GM10847 (cell line): ENCODE data around the gene RRP1B.

Experiments used
- POLR2A ChIP-seq: IDR thresholded peaks from 2 replicates; pipeline ENCODE4 v1.6.1; 2011; ENCODE audit not compliant: insufficient read length; ENCODE audit errors: extremely low read depth

Gene RRP1B

DNA sequence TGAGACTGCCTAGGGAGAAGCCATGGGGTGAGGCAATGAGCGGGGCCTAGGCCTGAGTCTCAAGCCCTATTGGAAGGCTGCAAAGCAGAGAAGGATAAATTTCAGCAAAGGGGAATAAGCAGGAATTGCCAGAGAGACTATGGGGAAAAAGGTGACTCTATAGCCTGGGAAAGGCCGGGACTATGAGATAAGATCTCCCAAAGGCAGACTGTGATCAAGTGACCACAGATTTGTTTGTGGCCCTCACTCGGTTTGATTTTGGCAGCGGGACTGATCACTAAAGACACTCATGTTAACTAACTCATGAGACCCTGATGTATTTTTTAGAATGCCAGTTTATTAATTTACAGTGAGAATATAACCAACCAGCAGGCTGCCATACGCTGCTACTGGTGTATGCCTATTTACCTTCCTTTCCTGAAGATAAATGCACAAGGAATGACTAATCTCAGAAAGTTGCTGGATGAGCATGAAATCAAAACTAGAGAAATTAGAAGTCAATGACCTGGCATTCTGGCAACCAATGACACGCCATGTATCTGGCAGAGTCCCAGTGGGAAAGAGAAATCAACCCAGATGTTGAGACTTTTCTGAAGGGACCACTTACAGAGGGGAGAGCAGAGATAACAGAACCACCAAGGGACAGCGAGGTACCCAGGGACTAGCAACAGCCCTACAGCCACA is 4.4 kb upstream of the RRP1B start:
- no peak for TF ChIP-seq POLR2A

GRCh38 chr21:43657355-43658087 is 1.8 kb upstream of the RRP1B start:
- TF ChIP-seq POLR2A: no peak

GRCh38 chr21:43658088-43658741 is 1.1 kb upstream of the RRP1B start:
- no peak for TF ChIP-seq POLR2A

DNA sequence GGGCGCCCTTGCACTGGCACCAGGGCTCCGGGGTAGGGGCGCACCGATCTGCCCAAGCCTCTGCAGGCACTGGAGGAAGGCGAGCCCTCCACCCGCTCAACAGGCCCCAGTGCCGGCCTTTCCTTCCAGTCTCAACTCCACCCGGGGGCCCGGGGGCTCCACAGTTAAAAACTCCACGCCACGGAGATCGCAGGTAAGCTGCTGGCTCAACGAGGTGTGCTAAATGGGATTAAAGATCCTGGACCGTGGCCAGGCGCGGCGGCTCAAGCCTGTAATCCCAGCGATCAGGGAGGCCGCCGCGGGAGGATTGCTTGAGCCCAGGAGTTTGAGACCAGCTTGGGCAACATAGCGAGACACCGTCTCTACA is 608 bp upstream of the RRP1B start:
- no peak for TF ChIP-seq POLR2A

DNA sequence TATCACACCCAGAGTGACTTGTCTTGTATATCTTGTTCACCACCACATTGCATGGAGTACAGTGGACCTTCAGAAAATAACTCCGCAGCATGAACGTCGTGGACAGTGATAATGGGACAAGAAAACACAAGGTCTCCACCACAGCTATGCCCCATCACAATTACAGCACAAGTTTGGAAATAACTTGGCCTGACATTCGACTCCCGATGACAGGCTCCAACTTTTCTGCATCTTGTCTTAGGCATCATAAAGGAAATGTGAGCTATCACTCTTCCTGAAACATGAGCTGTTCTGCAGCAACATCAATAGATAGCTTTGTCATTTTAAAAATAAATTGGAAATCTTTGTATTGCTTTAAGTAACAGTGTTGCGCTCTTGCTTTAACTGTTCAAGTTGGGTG is 2.9 kb downstream of the RRP1B start:
- TF ChIP-seq POLR2A: no peak

- TF ChIP-seq POLR2A: no peak
Observed at GRCh38 chr21:43663033-43663432, 3.7 kb downstream of the RRP1B start.

DNA sequence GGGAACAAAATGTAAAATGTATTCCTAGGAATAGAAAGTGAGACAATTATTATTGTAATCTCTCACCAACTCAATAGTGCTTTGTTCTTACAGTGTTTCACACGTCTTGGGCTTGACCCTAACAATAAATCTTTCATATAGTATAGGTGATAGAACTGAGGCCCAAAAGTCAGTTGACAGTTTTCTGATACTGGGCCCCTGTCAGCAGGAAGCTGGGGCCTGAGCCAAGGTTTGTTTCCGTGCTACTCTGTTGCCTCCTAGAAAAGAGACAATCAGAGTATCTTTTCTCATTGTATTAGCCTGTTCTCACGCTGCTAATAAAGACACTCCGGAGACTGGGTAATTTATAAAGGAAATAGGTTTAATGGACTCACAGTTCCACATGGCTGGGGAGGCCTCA is 5.0 kb downstream of the RRP1B start:
- no peak for TF ChIP-seq POLR2A

DNA sequence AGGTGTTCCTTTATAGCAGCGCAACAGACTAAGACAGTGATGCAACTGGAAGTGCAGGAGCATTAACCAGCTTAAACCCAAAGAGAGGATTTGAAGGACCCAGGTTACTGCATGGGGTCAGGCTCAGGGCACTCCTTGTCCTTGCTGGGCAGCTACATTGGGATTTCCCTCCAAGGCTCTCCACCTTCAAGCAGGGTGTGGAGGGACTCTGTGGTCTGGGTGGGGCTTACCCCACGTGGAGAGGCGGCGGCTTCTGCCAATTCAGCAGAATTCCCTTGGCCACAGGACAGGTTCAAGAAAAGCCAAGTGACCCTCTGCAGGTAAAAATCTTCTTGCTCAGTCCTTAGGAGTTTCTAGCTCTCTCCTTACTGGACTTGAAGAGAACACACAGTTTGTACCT is 6.5 kb downstream of the RRP1B start:
- TF ChIP-seq POLR2A: no peak

DNA sequence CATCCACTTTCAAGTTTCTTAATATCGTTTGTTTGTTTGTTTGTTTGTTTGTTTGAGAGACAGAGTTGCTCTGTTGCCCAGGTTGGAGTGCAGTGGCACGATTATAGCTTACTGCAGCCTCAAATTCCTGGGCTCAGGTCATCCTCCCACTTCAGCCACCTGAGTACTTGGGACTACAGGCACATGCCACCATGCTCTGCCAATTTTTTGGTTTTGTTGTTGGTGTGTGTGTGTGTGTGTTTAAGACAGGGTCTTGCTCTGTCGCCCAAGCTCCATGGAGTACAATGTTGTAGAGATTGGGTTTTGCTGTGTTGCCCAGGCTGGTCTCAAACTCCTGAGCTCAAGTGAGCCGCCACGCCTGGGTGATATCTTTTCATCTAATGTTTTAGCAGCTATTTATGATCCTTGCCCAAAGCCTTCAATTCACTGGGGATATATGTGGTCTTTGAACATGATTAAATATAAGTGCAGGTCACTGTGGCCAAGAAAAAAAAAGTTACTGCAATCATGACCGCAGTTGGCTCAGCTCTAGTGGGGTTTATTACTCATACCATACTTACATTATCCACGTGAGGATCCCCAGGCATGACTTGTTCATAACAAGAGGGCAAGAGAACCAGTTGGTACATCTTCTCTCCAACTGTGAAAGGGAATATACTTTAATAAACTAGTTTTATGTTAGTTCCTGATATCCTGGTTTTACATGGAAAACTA is 8.0 kb downstream of the RRP1B start:
- TF ChIP-seq POLR2A: no peak

DNA sequence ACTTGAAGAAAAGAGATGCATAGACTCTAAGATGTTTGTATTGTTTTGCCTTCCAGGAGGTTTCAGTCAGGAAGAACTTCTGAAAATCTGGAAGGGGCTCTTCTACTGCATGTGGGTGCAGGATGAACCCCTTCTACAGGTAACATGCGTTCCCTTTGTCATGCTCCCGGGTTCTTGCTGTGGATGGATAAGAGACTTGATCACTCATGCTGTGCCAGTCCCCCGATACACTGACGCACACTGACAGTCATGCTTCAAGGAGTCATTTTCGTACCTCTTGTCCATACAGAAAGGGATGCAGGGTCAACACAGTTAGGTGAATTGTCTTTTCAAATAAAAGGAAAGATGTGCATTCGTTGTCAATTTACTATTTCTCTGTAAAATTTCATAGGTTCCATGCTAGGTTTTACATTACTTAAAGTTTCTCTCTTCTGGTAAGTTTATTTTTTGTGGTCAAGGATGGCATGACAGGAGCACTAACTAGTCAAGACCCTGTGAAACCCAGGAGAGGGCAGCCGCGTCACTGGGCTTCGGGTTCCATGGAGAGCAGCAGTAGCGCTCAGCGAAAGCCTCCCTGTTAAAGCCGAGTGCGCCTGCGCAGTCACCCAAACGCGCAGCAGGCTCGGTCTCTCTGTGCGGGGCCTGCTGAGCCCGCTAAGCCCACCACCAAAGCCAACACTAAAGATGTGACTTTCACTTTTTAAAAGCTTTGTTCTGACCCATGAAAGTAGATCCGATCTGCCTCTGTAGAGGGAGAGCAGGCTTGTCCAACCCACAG is 10.7 kb downstream of the RRP1B start:
- TF ChIP-seq POLR2A: no peak

- TF ChIP-seq POLR2A: no peak
Observed at GRCh38 chr21:43675871-43676270, 16.5 kb downstream of the RRP1B start.

DNA sequence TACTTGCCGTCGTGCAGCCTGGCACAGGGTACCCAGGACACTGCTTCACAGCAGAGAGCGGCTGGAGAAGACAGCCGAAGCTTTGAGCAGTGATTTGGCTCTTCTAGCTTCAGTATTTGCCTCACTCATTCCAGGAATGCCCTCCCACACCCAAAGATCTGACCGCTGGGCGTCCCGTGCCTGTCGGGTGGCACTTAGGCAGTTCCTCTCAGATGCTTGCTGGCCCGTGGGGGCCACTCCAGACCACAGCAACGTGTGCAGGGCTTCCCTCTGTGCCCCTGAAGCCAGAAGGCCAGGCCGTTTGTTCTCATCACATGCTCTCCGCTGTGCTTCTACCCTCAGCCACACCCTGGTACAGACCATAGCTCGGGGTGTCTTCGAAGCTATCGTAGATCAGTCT is 17.0 kb downstream of the RRP1B start:
- no peak for TF ChIP-seq POLR2A

- TF ChIP-seq POLR2A: no peak
Observed at GRCh38 chr21:43679951-43680350, 20.6 kb downstream of the RRP1B start.

DNA sequence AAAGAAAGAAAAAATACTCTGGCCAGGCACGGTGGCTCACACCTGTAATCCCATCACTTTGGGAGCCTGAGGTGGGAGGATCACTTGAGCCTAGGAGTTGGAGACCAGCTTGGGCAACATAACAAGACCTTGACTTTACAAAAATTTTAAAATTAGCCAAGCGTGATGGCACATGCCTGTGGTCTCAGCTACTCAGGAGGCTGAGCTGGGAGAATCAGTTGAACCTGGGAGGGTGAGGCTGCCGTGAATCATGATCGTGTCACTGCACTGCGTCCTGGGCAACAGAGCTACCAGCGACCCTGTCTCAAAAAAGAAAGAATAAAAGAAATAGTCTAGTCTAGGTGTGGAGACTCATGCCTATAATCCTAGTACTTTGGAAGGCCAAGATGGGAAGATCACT is 22.3 kb downstream of the RRP1B start:
- no peak for TF ChIP-seq POLR2A

- TF ChIP-seq POLR2A: no peak
Observed at GRCh38 chr21:43684424-43684823, 25.1 kb downstream of the RRP1B start.
